Measurements from ENCODE around the gene GIMAP8.
"Not testable (repeated sequence)": the region's sequence is repeated elsewhere in the genome, so short reads cannot be mapped to it uniquely, and the experiment has no call there.

Gene GIMAP8

GRCh38 chr7:150519310-150519709, 68.9 kb downstream of the GIMAP8 start:
- DNase-seq = no peak

GRCh38 chr7:150520145-150520544, 69.7 kb downstream of the GIMAP8 start:
- no peak for DNase-seq

GRCh38 chr7:150522931-150523330, 72.5 kb downstream of the GIMAP8 start:
- not testable (repeated sequence) for DNase-seq

GRCh38 chr7:150524018-150524417, 73.6 kb downstream of the GIMAP8 start:
- no peak for DNase-seq

Data from NCI-H187 treated with DMSO at 0.1 percent for 48 hours (cell line).